Measurements from ENCODE around the gene KRTAP13-2.

The KRTAP13-2 gene

GRCh38 chr21:30372139-30372770 is at the start of gene KRTAP13-2:
KRTAP13-2 (minus strand) TSS chr21:30372271; CDS start chr21:30372213, 58 bp downstream.
- DNase-seq, result no peak

GRCh38 chr21:30415993-30416392 is 43.9 kb upstream of the KRTAP13-2 start:
- DNase-seq, result no peak

GRCh38 chr21:30408782-30409494 is 36.9 kb upstream of the KRTAP13-2 start:
- DNase-seq, result no peak

GRCh38 chr21:30395731-30396130 is 23.7 kb upstream of the KRTAP13-2 start, which contains the start of gene KRTAP13-1:
KRTAP13-1 (plus strand) TSS chr21:30396031; CDS start chr21:30396087, 56 bp downstream.
- DNase-seq, result no peak

GRCh38 chr21:30391492-30392025 is 19.5 kb upstream of the KRTAP13-2 start:
- no peak for DNase-seq

GRCh38 chr21:30382201-30382600 is 10.1 kb upstream of the KRTAP13-2 start:
- no peak for DNase-seq

GRCh38 chr21:30355906-30356305 is 16.2 kb downstream of the KRTAP13-2 start:
- no peak for DNase-seq

- no peak for DNase-seq
Observed at GRCh38 chr21:30354308-30355005, 17.6 kb downstream of the KRTAP13-2 start.

GRCh38 chr21:30351534-30351933 is 20.5 kb downstream of the KRTAP13-2 start:
- no peak for DNase-seq

- no peak for DNase-seq
Observed at GRCh38 chr21:30349572-30349971, 22.5 kb downstream of the KRTAP13-2 start.

- DNase-seq, result no peak
Observed at GRCh38 chr21:30348506-30348905, 23.6 kb downstream of the KRTAP13-2 start, which contains the start of gene KRTAP23-1. KRTAP23-1 (minus strand) TSS chr21:30348606; CDS start chr21:30348606, 0 bp downstream.

- DNase-seq, result no peak
Observed at GRCh38 chr21:30345014-30345413, 27.1 kb downstream of the KRTAP13-2 start.

GRCh38 chr21:30340714-30341573 is 31.1 kb downstream of the KRTAP13-2 start:
- DNase-seq, result peak; percentile 10

GRCh38 chr21:30338717-30339116 is 33.4 kb downstream of the KRTAP13-2 start:
- DNase-seq, result no peak

GRCh38 chr21:30337772-30338171 is 34.3 kb downstream of the KRTAP13-2 start:
- DNase-seq, result no peak

- DNase-seq, result no peak
Observed at GRCh38 chr21:30337276-30337744, 34.8 kb downstream of the KRTAP13-2 start, which contains the start of gene KRTAP27-1. KRTAP27-1 (minus strand) TSS chr21:30337694; CDS start chr21:30337668, 26 bp downstream.

GRCh38 chr21:30336596-30336995 is 35.5 kb downstream of the KRTAP13-2 start:
- DNase-seq, result no peak

- no peak for DNase-seq
Observed at GRCh38 chr21:30333736-30334135, 38.3 kb downstream of the KRTAP13-2 start.

GRCh38 chr21:30332681-30333080 is 39.4 kb downstream of the KRTAP13-2 start:
- no peak for DNase-seq

GRCh38 chr21:30329203-30329875 is 42.7 kb downstream of the KRTAP13-2 start:
- no peak for DNase-seq

GRCh38 chr21:30326390-30326789 is 45.7 kb downstream of the KRTAP13-2 start:
- no peak for DNase-seq
